Thoracic aorta (tissue), 2 donors: Measurements from ENCODE around the gene ADAM10. TPM values are rescaled to one million over a fixed set of nuclear protein-coding genes. Genes with fewer than 3 reads are reported as not detected.

Source experiments
- ATAC-seq: fragments of 150-250 bp; one replicate; pipeline ENCODE4 v1.8.0; 2017; ENCODE audit warnings: low read depth; ENCODE audit not compliant: insufficient number of reproducible peaks, low FRiP score
- DNase-seq: peaks from one replicate; pipeline ENCODE4 v3.0.0-alpha.2; 2020; ENCODE audit warnings: low spot score
- H3K27ac ChIP-seq, 2 donors: fragments of 200-600 bp; sonication (generic); 1 replicate in 1 of 2; 2 replicates in 1 of 2; pipeline ENCODE4 v1.5.1; 2016; ENCODE audit warnings: mild to moderate bottlenecking in 2 of 2, moderate library complexity in 2 of 2
- H3K27me3 ChIP-seq: fragments of 200-600 bp; sonication (generic); replicated peaks from 2 replicates; pipeline ENCODE4 v1.6.0; 2016; ENCODE audit warnings: mild to moderate bottlenecking; ENCODE audit not compliant: insufficient read depth
- H3K36me3 ChIP-seq: fragments of 200-600 bp; sonication (generic); one replicate; pipeline ENCODE4 v1.5.1; 2016
- H3K4me1 ChIP-seq, 2 donors: fragments of 200-600 bp; sonication (generic); 1 replicate in 1 of 2; 2 replicates in 1 of 2; pipeline versions ENCODE4 v1.5.1 to v1.6.0; 2016; ENCODE audit warnings: low read depth in 2 of 2, mild to moderate bottlenecking in 1 of 2; ENCODE audit not compliant: control insufficient read depth in 1 of 2
- H3K4me3 ChIP-seq: fragments of 200-600 bp; sonication (generic); 2 replicates; pipeline ENCODE4 v1.5.1; 2016; ENCODE audit warnings: mild to moderate bottlenecking
- H3K9me3 ChIP-seq: fragments of 200-600 bp; sonication (generic); 2 replicates; pipeline ENCODE4 v1.5.1; 2016
- total RNA-seq, 2 donors: library from RNA; depleted of rRNA; stranded (reverse); fragments of >200 nt; gene quantifications; one replicate each; pipeline versions ENCODE4 v1.1.0 to v1.2.3, GENCODE V29; 2016
- TF ChIP-seq, protein P1 (sequence below): fragments of 200-600 bp; sonication (generic); IDR thresholded peaks from one replicate; pipeline ENCODE4 v1.5.1; 2019; ENCODE audit warnings: antibody characterized with exemption

The ADAM10 gene
- total RNA-seq, 2 donors from 2014 or later = 41.2 to 63.1 TPM

DNA sequence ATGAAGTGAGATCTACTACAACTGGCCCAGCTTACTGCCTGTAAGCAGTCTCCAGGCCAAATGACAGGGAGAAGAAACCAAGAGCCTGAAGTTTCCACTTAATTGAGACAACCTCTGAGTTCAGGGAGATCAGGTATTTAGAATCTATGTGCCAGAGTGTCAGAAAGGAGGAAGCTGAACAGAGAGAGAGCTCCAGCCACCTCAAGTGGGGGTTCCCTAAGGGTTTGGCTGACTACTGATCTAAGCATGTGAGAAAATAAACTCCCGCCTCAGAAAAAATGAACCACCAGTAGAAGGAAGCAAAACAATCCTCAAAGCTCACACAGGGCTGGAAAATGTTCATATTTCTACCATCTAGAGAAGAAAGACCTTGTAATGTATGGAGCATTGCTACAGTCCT, 25.0 kb downstream of the ADAM10 start:
- Histone ChIP-seq H3K4me3 (no peak overlapping the region), H3K4me1 (peaks cover 21 to 28% of the 10 kb centered on the region in 2 donors), H3K27ac (peak overlapping the region in 1 of 2 donors; percentile 2), H3K36me3 (no peaks in the 10 kb centered on the region), H3K27me3 (no peaks in the 10 kb centered on the region), H3K9me3 (no peaks in the 10 kb centered on the region)
- DNase-seq (no peak), ATAC-seq (no peak)
- TF ChIP-seq, protein P1, sequence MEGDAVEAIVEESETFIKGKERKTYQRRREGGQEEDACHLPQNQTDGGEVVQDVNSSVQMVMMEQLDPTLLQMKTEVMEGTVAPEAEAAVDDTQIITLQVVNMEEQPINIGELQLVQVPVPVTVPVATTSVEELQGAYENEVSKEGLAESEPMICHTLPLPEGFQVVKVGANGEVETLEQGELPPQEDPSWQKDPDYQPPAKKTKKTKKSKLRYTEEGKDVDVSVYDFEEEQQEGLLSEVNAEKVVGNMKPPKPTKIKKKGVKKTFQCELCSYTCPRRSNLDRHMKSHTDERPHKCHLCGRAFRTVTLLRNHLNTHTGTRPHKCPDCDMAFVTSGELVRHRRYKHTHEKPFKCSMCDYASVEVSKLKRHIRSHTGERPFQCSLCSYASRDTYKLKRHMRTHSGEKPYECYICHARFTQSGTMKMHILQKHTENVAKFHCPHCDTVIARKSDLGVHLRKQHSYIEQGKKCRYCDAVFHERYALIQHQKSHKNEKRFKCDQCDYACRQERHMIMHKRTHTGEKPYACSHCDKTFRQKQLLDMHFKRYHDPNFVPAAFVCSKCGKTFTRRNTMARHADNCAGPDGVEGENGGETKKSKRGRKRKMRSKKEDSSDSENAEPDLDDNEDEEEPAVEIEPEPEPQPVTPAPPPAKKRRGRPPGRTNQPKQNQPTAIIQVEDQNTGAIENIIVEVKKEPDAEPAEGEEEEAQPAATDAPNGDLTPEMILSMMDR = no peak

DNA sequence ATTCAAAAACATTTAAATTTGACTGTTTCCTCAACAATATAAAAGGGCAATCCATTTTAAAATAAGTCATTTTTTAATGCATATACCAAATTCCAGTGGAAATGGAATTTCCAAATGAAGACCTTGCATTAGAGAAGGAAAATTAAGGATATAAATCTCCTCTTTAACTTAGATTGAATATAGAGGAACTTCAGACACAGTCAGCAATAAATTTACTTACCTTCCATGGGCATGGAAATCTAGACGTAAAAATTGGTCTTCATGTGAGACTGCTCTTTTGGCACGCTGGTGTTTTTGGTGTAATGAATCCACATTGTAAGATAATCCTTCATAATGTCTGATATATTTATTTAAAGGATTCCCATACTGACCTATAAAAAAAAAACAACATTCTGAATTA, 32.1 kb downstream of the ADAM10 start:
- H3K36me3 ChIP-seq = peaks cover 4% of the 10 kb centered on the region
- ATAC-seq = no peak

DNA sequence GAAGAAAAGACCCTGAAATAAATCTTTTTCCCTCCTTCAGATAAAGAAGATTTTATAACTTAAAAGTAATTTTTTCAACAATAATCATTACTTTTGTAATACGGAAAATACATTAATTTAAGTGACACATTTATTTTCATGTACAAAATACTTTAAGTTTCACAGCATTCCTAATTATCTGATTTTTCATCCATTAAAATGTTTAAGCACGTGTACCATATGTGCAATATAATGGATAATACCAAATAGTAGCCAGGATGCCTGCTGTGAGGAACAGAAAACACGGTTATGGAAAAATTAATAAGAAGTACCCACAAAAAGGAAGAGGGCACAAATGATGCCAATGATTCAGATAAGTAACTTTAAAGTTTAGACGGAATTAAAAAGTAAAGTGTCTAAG, 33.5 kb downstream of the ADAM10 start:
- H3K36me3 ChIP-seq = peaks cover 4% of the 10 kb centered on the region
- no peak for ATAC-seq
- no peaks in the 10 kb centered on the region for H3K9me3 ChIP-seq
- TF ChIP-seq, protein P1 = no peak
- no peak overlapping the region for H3K27ac ChIP-seq
- H3K4me3 ChIP-seq = no peak overlapping the region
- DNase-seq = no peak
- peaks cover 5 to 6% of the 10 kb centered on the region in 2 donors for H3K4me1 ChIP-seq
- H3K27me3 ChIP-seq = no peaks in the 10 kb centered on the region

More for the DNA sequence above, 32.1 kb downstream of the ADAM10 start:
- DNase-seq = no peak
- TF ChIP-seq, protein P1 = no peak
- Histone ChIP-seq H3K27me3 (no peaks in the 10 kb centered on the region), H3K27ac (no peak overlapping the region), H3K9me3 (no peaks in the 10 kb centered on the region), H3K4me1 (peaks cover 5 to 11% of the 10 kb centered on the region in 2 donors), H3K4me3 (no peak overlapping the region)

DNA sequence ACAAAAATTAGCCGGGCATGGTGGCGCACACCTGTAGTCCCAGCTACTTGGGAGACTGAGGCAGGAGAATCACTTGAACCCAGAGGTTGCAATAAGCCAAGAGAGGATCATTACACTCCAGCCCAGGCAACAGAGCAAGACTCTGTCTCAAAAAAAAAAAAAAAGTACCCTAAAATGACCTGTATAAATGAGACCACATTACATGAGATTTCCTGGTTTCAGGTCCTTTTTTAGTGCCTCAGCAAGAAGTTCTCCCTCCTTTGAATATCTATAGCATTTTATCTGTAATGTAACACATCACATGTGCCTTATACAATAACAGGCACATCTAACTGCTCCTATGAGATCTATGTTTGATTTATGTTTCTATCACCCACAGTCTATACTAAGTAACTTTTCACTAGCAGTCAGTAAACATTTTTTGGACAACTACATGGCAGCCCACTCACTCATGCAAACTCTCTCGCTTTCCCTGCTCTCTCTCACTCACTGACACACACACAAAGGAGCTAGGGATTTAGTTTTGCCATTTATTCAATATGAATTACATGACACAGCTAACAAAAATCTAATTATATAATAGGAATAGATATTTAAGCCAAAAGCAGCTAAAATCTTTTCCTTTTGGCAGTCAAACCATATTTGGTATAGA, 34.1 kb downstream of the ADAM10 start:
- TF ChIP-seq, protein P1 = no peak
- peaks cover 4% of the 10 kb centered on the region for H3K36me3 ChIP-seq
- H3K4me1 ChIP-seq = peaks cover 0 to under 1% of the 10 kb centered on the region in 2 donors
- no peaks in the 10 kb centered on the region for H3K27me3 ChIP-seq
- no peaks in the 10 kb centered on the region for H3K9me3 ChIP-seq
- no peak overlapping the region for H3K27ac ChIP-seq
- ATAC-seq (no peak), DNase-seq (no peak)
- H3K4me3 ChIP-seq = no peak overlapping the region

DNA sequence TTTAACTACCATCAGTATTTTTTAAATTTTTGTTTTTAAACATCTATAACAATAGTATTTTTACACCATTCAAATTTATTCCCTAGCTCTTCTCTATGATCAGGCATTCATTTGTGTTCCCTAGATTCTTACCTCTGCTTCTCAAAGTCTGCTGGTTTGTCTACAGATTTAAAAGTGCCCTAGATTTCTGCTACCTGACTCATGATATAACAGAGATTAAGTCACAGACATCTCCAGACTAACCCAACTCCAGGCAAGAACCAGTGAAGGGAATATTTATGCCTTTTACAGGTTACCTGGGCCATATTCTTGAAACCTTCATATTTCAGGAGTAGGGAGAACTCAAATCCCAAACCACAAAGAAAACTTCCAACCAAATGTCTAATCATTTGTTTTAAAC, 38.8 kb downstream of the ADAM10 start:
- Histone ChIP-seq H3K27ac (no peak overlapping the region), H3K4me1 (no peaks in the 10 kb centered on the region), H3K4me3 (no peak overlapping the region), H3K27me3 (no peaks in the 10 kb centered on the region), H3K36me3 (no peaks in the 10 kb centered on the region), H3K9me3 (no peaks in the 10 kb centered on the region)
- TF ChIP-seq, protein P1 = no peak
- DNase-seq (no peak), ATAC-seq (no peak)
